GM18858 (cell line): ENCODE data around the gene NIPSNAP3A.

Experiments used
- ATAC-seq: cut with Tn5 transposase; IDR thresholded peaks from one replicate; pipeline ENCODE4 v1.9.1; 2021; ENCODE audit not compliant: unreplicated experiment

Gene NIPSNAP3A

GRCh38 chr9:104805441-104805840 lies 58.0 kb downstream of the NIPSNAP3A start:
- ATAC-seq, result no peak

GRCh38 chr9:104808035-104808614 lies 60.6 kb downstream of the NIPSNAP3A start:
- ATAC-seq, result no peak
